HG03565 (cell line): ENCODE results near the gene GULP1.
"Not testable (repeated sequence)": the region's sequence is repeated elsewhere in the genome, so short reads cannot be mapped to it uniquely, and the experiment has no call there.

ENCODE experiments used
- ATAC-seq: cut with Tn5 transposase; IDR thresholded peaks from one replicate; pipeline ENCODE4 v1.9.1; 2021; ENCODE audit warnings: mild to moderate bottlenecking, moderate library complexity; ENCODE audit not compliant: unreplicated experiment

GULP1 gene

GRCh38 chr2:188292348-188293239 is 920 bp downstream of the GULP1 start:
- no peak for ATAC-seq

GRCh38 chr2:188293601-188294351 is 2.1 kb downstream of the GULP1 start:
- no peak for ATAC-seq

DNA sequence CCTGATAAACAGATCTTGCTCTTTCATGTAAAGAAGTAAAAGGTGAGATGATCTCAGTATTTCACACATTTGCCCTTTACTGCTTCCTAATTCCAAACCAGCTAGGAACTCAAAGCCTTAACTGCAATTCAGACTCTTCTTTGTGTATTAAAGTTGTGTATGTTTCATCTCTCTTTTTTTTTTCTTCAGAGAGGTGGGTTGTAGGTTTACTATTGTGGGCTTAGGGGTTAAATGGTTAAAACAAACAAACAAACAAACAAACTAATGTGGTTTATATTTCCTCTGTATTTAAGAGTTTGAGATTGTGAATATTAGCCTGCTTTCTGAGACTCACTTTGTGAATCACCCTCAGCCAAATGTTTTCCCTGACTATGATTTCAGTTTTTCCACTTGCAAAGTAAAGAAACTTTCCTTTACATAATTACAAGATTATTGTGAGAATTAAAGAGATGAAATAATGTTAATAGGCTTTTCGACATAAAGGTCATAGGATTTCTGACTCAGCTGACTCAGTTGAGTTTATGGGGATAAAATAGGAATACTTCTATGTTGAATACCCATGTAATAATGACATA is 2.8 kb downstream of the GULP1 start:
- ATAC-seq, result no peak

GRCh38 chr2:188295067-188295685 is 3.5 kb downstream of the GULP1 start:
- no peak for ATAC-seq

- no peak for ATAC-seq
Observed at GRCh38 chr2:188297978-188298377, 6.3 kb downstream of the GULP1 start.

DNA sequence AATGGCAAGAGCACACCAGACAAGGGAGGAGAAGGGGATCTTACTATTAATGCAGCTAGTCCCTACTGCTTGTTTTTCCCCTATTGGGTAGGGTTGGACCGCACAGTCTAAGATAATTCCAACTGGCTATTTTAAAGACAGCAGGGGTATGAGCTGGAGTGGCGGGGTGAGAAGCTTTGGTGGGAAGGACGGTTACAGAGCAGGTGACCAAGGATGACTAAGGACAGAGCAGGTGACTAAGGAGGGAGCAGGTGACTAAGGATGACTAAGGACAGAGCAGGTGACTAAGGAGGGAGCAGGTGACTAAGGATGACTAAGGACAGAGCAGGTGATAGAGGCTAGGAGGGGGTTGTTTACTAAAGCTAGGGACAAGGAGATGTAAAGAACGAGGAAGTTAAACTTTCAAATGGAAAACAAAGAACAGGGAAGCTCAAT is 7.3 kb downstream of the GULP1 start:
- ATAC-seq, result not testable (repeated sequence)

GRCh38 chr2:188303363-188304031 is 11.8 kb downstream of the GULP1 start:
- no peak for ATAC-seq

- no peak for ATAC-seq
Observed at GRCh38 chr2:188305271-188305670, 13.6 kb downstream of the GULP1 start.

GRCh38 chr2:188306271-188306670 is 14.6 kb downstream of the GULP1 start:
- ATAC-seq, result no peak

- ATAC-seq, result no peak
Observed at GRCh38 chr2:188307850-188308283, 16.2 kb downstream of the GULP1 start.

DNA sequence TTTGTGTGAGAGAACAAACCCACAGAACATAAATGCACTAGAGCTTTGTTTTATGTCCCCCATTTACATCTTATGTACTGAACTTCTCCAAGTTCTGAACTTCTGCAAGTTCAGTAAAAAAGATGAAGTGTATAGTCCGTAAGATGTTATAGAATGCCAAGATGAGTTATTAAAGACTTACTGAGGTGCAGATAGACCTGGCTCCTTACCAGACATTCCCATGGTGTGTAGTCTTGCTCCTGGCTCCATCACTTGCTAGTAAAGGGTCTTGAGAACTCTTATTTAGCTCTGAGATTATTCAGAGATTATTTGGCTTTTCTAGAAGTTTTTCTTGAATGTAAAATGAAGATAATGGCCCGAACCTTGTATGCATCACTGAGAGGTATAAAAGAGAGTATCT is 16.8 kb downstream of the GULP1 start:
- no peak for ATAC-seq

GRCh38 chr2:188309364-188309763 is 17.7 kb downstream of the GULP1 start:
- ATAC-seq, result no peak

DNA sequence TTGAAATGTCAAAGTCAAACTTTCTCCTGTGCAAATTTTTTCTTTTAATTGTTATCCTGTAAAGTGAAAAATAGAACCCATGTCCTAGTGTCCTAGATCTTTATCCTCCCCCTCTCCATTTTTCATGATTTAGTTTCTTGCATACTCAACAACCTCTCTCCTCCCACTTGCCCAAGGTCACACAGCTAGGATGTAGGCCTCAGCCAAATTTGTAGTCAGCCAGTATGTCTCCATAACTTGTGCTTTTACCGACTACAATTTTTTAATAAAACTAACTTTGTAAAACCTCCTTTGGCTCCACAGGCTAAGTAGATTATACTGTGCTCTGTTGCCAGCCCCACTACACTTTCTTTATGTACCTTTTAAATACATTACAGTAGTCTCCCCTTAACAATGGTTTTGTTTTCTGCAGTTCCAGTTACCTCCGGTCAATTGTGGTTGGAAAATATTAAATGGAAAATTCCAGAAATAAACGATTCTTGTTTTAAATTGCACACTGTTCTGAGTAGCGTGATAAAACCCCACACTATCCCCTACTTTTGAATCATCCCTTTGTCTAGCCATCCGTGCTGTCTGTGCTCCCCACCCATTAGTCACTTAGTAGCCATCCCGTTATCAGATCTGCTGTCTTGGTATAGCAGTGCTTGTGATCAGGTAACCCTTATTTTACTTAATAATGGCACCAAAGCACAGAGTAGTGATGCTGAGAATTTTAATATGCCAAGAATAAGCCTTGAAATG is 22.8 kb downstream of the GULP1 start:
- no peak for ATAC-seq

GRCh38 chr2:188315750-188316149 is 24.1 kb downstream of the GULP1 start:
- ATAC-seq, result no peak

GRCh38 chr2:188316342-188316741 is 24.7 kb downstream of the GULP1 start:
- no peak for ATAC-seq

DNA sequence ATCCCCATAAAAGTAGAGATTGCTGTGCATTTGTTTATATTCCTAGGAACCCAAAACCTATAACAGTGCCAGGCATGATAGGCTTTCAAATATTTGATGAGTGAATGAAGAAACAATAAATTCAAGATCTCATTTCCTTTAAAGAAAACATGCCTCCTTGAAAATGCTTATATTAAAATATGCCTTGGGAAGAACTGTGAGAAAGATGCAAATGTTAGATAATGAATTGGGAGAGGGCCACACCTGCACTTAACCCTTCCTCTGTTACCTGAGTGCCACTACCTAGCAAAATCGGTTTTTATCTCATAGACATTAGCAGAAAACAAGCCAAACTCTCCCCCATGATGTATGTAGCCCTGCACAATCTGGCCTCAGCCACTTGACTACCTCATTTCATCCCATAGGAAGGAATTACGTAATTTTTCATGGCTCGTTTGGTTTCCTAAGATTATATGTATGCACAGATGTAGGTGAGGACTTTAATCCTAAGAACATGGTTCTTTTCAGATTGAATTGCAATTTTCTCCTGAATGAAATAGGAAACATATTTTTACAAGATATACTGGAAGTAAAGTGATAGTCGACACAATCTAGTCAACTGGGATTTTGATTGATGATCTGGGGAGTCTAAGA is 25.2 kb downstream of the GULP1 start:
- ATAC-seq, result no peak

DNA sequence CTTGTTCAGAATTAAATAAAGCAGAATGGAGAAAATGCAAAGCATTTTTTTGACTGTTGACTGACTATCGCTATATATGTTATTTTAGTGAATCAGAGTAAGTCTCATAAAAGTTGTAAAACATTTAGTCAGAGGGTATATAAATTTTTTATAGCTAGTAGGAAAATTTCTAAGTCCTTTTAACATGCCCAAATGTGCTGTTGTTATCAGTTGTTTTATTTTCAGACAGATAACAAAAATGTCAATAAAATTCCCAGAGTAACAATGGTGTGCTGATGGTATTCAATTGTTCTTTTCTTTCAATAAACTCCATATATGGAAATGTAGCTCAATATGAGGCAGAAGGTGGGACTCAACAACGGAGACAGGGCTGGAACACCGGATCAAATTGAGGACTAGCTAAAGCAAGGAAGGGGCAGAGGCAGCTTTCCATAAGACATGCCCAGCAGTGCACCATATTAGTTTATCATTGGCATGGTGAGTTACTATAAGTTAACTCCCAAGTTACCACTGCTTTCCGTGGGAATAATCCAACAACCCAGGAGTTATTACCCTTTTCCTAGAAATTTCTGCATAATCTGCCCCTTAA is 26.6 kb downstream of the GULP1 start:
- no peak for ATAC-seq

DNA sequence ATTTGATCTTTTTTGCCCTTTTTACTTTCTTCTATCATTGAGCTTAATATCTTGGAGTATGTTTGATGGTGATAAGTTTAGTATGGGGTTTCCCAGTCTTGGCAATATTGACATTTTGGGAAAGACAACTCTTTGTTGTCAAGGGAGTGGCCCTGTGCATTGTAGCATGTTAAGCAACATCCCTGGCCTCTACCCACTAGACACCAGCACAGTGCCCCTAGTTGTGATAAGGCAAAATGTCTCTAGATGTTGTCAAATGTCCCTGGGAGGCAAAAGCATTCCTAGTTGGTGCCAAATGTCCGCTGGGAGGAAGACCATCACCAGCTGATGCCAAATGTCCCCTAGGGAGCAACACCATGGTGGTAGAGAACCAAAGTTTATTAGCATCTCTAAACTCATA is 28.2 kb downstream of the GULP1 start:
- ATAC-seq, result no peak

DNA sequence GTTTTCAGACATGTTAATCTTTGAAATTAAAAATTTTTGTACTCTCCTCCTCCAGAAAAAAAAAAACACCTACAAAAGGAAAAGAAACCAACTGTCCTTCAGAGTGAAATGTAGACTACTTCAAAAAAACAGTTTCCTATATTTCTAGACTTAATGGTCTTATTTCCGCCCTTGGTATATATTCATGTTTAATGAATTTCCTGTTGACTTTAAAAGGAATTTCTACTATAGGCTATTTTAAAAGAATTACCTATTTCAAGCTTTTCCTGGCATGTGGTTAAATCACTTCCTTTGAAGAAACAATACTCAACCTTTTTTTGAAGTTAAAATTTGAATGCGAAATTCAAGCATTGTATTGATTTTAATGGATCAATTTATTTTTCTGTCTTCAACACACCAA is 29.2 kb downstream of the GULP1 start:
- no peak for ATAC-seq
